A549 (cell line): ENCODE data around the gene IL17D. TPM values are rescaled to one million over a fixed set of nuclear protein-coding genes. Genes with fewer than 3 reads are reported as not detected.

Experiments used
- ATAC-seq, 2 experiments: fragments of 200-7000 bp in 1 of 2; fragments of >200 bp in 1 of 2; cut with Nextera tagmentation in 1 of 2; cut with Tn5 transposase in 1 of 2; 3 replicates each; pipeline versions ENCODE4 v1.8.0 to v1.9.1; 2018 to 2020; ENCODE audit warnings: mild to moderate bottlenecking in 1 of 2, moderate library complexity in 1 of 2
- CTCF ChIA-PET: fragments of 300-600 bp; sonication (Branson Sonifier 250); formaldehyde crosslinking; extraction: SDS; loops from one replicate; lab custom pipeline; 2021; ENCODE audit warnings: antibody characterized with exemption, inconsistent platforms; lab: Yijun Ruan, JAX
- POLR2A ChIA-PET: fragments of 350-600 bp; formaldehyde crosslinking; extraction: SDS; loops from one replicate; lab custom pipeline; 2021; ENCODE audit warnings: antibody characterized with exemption, inconsistent platforms; lab: Yijun Ruan, JAX
- DNase-seq, 2 experiments: peaks; one replicate each; pipeline versions ENCODE4 v3.0.0 to v3.0.0-alpha.2; 2011 to 2016; ENCODE audit warnings: low read depth in 1 of 2, low spot score in 1 of 2
- FAIRE-seq: peaks from 2 replicates; lab custom pipeline; 2011; peaks lifted over from hg19 to GRCh38; lab: Jason Lieb, UNC
- H3K27ac ChIP-seq, 2 experiments: fragments of >200 bp; sonication (Bioruptor Twin); formaldehyde crosslinking; 3 replicates each; pipeline ENCODE4 v1.5.1; 2016 to 2017
- H3K4me1 ChIP-seq: fragments of >200 bp; sonication (Bioruptor Twin); formaldehyde crosslinking; 3 replicates; pipeline ENCODE4 v1.6.1; 2016
- H3K4me2 ChIP-seq: fragments of >200 bp; sonication (Bioruptor Twin); formaldehyde crosslinking; 3 replicates; pipeline ENCODE4 v1.6.1; 2016
- H3K4me3 ChIP-seq: fragments of >200 bp; sonication (Bioruptor Twin); formaldehyde crosslinking; 3 replicates; pipeline ENCODE4 v1.5.1; 2016
- H3K9me3 ChIP-seq: fragments of >200 bp; sonication (Bioruptor Twin); formaldehyde crosslinking; 3 replicates; pipeline ENCODE4 v1.6.1; 2016
- ATOH8 ChIP-seq: fragments of 250-450 bp; sonication (Bioruptor Pico); IDR thresholded peaks from 2 replicates; pipeline ENCODE4 v1.5.0; 2020; ENCODE audit warnings: low read depth, mild to moderate bottlenecking, moderate library complexity
- BCL3 ChIP-seq: fragments of >200 bp; sonication (Bioruptor Twin); formaldehyde crosslinking; IDR thresholded peaks from 3 replicates; pipeline ENCODE4 v1.6.1; 2016
- BHLHE40 ChIP-seq: IDR thresholded peaks from 2 replicates; pipeline ENCODE4 v1.6.1; 2012; ENCODE audit warnings: low read depth, low read length, inconsistent platforms
- CHD2 ChIP-seq: fragments of 150-350 bp; IDR thresholded peaks from 2 replicates; pipeline ENCODE4 v1.6.1; 2014; ENCODE audit warnings: low read length; ENCODE audit not compliant: partially characterized antibody
- CHD4 ChIP-seq: fragments of 200-600 bp; sonication (generic); IDR thresholded peaks from 2 replicates; pipeline ENCODE4 v1.6.1; 2016; ENCODE audit warnings: antibody characterized with exemption, mild to moderate bottlenecking, borderline replicate concordance
- E2F6 ChIP-seq: IDR thresholded peaks from 2 replicates; pipeline ENCODE4 v1.6.1; 2012; ENCODE audit warnings: low read depth, borderline replicate concordance
- EHF ChIP-seq: fragments of 250-450 bp; sonication (Bioruptor Pico); IDR thresholded peaks from 2 replicates; pipeline ENCODE4 v1.5.0; 2020; ENCODE audit warnings: mild to moderate bottlenecking
- EP300 ChIP-seq, 2 experiments: fragments of >200 bp; sonication (Bioruptor Twin); formaldehyde crosslinking; IDR thresholded peaks; 2 replicates in 1 of 2; 3 replicates in 1 of 2; pipeline ENCODE4 v1.6.1; 2016 to 2017
- ESRRA ChIP-seq: fragments of 150-350 bp; IDR thresholded peaks from 2 replicates; pipeline ENCODE4 v1.6.1; 2014; ENCODE audit warnings: mild to moderate bottlenecking, low read length, borderline replicate concordance
- HDAC2 ChIP-seq: fragments of 200-600 bp; sonication (generic); IDR thresholded peaks from 2 replicates; pipeline ENCODE4 v1.6.1; 2016
- HOXA7 ChIP-seq: fragments of 250-450 bp; sonication (Bioruptor Pico); IDR thresholded peaks from 2 replicates; pipeline ENCODE4 v1.5.0; 2020; ENCODE audit warnings: mild to moderate bottlenecking, moderate library complexity
- HOXB13 ChIP-seq: fragments of 250-450 bp; sonication (Bioruptor Pico); IDR thresholded peaks from 2 replicates; pipeline ENCODE4 v1.5.0; 2020; ENCODE audit warnings: low read depth, mild to moderate bottlenecking, moderate library complexity
- JUNB ChIP-seq: fragments of >200 bp; sonication (Bioruptor Twin); formaldehyde crosslinking; IDR thresholded peaks from 2 replicates; pipeline ENCODE4 v1.6.1; 2016
- MYC ChIP-seq: IDR thresholded peaks from 2 replicates; pipeline ENCODE4 v1.6.1; 2012; ENCODE audit warnings: mild to moderate bottlenecking, inconsistent platforms, low read length, improper control_type of control experiment, borderline replicate concordance
- PBX3 ChIP-seq: IDR thresholded peaks from 2 replicates; pipeline ENCODE4 v1.6.1; 2012
- ZC3H11A ChIP-seq: fragments of 450-650 bp; IDR thresholded peaks from 2 replicates; pipeline ENCODE4 v1.6.1; 2014; ENCODE audit warnings: antibody characterized with exemption, mild to moderate bottlenecking
- WGBS: methylation state at CpG from one replicate; pipeline ENCODE4 v1.1.6; 2017; ENCODE audit errors: missing lambda C conversion rate; 5-methylcytosine and 5-hydroxymethylcytosine counted together
- polyA plus RNA-seq, 4 experiments: library from polyadenylated mRNA; depleted of rRNA in 3 of 4; stranded (reverse); fragments of >200 nt; fragmentation: RNase III in 1 of 4; extraction: RNeasy Plus Mini Kit Qiagen cat#74134 plus additional on column Dnase treatment in 1 of 4; gene quantifications; 2 replicates in 3 of 4; 3 replicates in 1 of 4; pipeline ENCODE4 v1.2.3, GENCODE V29; 2011 to 2017

IL17D gene
- polyA plus RNA-seq, 2 of the 4 experiments (the other 2 are of a cell fraction), result 0.30 to 0.44 TPM

GRCh38 chr13:20716951-20717350 is 13.5 kb downstream of the IL17D start:
- FAIRE-seq (no peak), DNase-seq (no peak), ATAC-seq (no peak)
- no peak overlapping the region for H3K4me3 ChIP-seq
- H3K4me1 ChIP-seq, result no peaks in the 10 kb centered on the region
- ChIA-PET CTCF (interaction anchor here (0.7 to 6.6 kb wide), 2 partner anchors 111 to 223 kb away, joined by 4 to 36 read pairs; no protein-coding TSS in a partner anchor), POLR2A (no interaction called here)
- no peak overlapping the region for H3K4me2 ChIP-seq
- TF ChIP-seq E2F6 (no peak), HOXB13 (CRISPR knock-in tag) (no peak), PBX3 (no peak), BCL3 (no peak), ATOH8 (CRISPR knock-in tag) (no peak)
- no peaks in the 10 kb centered on the region for H3K9me3 ChIP-seq
- WGBS, result 91% methylated on average over 13 of the region's 15 CpGs
- no peak overlapping the region for H3K27ac ChIP-seq

GRCh38 chr13:20717581-20718542 is 14.4 kb downstream of the IL17D start:
- Histone ChIP-seq H3K4me1 (no peaks in the 10 kb centered on the region), H3K4me3 (no peak overlapping the region), H3K4me2 (no peak overlapping the region), H3K27ac (no peak overlapping the region), H3K9me3 (no peaks in the 10 kb centered on the region)
- WGBS, result 85% methylated on average over 36 of the region's 44 CpGs
- POLR2A ChIA-PET, result no interaction called here
- no peak for TF ChIP-seq CHD4
- no peak for TF ChIP-seq HOXA7 (CRISPR knock-in tag)
- TF ChIP-seq EP300 (IDR thresholded peaks at IDR 0.05), result no peak
- no peak for TF ChIP-seq HOXB13 (CRISPR knock-in tag)
- TF ChIP-seq JUNB, result no peak
- ATAC-seq (no peak), FAIRE-seq (no peak), DNase-seq (no peak)
- CTCF ChIA-PET, result interaction anchor here (0.7 to 6.6 kb wide), 2 partner anchors 110 to 224 kb away, joined by 4 to 36 read pairs; no protein-coding TSS in a partner anchor

GRCh38 chr13:20718958-20719566 is 15.6 kb downstream of the IL17D start:
- FAIRE-seq, result no peak
- POLR2A ChIA-PET, result no interaction called here
- no peak overlapping the region for H3K27ac ChIP-seq
- no peak overlapping the region for H3K4me2 ChIP-seq
- H3K9me3 ChIP-seq, result no peaks in the 10 kb centered on the region
- H3K4me3 ChIP-seq, result no peak overlapping the region
- DNase-seq, result no peak
- CTCF ChIA-PET, result no interaction called here
- TF ChIP-seq HDAC2, result no peak
- TF ChIP-seq EHF (CRISPR knock-in tag), result no peak
- no peak for TF ChIP-seq MYC
- no peak for TF ChIP-seq ZC3H11A
- TF ChIP-seq BHLHE40, result no peak
- TF ChIP-seq CHD2, result no peak
- no peak for TF ChIP-seq ESRRA
- no peaks in the 10 kb centered on the region for H3K4me1 ChIP-seq
- ATAC-seq, result no peak
- WGBS, result 71% methylated on average over 12 of the region's 12 CpGs
